SK-N-SH treated with all-trans-retinoic acid at 6 μM for 48 hours (cell line): ENCODE data around the gene DOCK7.

Experiments used
- ATAC-seq: fragments of 200-7000 bp; cut with Tn5 transposase; 3 replicates; pipeline ENCODE4 v1.9.1; 2020; ENCODE audit warnings: mild to moderate bottlenecking, moderate library complexity
- ARNTL ChIP-seq: fragments of 450-650 bp; formaldehyde crosslinking; IDR thresholded peaks from 2 replicates; pipeline ENCODE4 v1.5.0; 2020; ENCODE audit warnings: low read depth, mild to moderate bottlenecking, moderate library complexity, borderline replicate concordance
- BACH2 ChIP-seq: fragments of 250-450 bp; sonication (Bioruptor Pico); IDR thresholded peaks from 2 replicates; pipeline ENCODE4 v1.9.0; 2021; ENCODE audit warnings: mild to moderate bottlenecking, borderline replicate concordance
- CSDC2 ChIP-seq: fragments of 250-450 bp; sonication (Bioruptor Pico); IDR thresholded peaks from 2 replicates; pipeline ENCODE4 v1.5.0; 2020; ENCODE audit warnings: mild to moderate bottlenecking, moderate library complexity
- ESRRG ChIP-seq: fragments of 250-450 bp; sonication (Bioruptor Pico); IDR thresholded peaks from 2 replicates; pipeline ENCODE4 v1.6.1; 2021; ENCODE audit warnings: mild to moderate bottlenecking
- GLIS3 ChIP-seq: fragments of 250-450 bp; sonication (Bioruptor Pico); IDR thresholded peaks from 2 replicates; pipeline ENCODE4 v1.5.0; 2020; ENCODE audit warnings: mild to moderate bottlenecking, moderate library complexity
- ISL1 ChIP-seq: fragments of 250-450 bp; sonication (Bioruptor Pico); IDR thresholded peaks from 2 replicates; pipeline ENCODE4 v2.1.2; 2022; ENCODE audit warnings: mild to moderate bottlenecking, moderate library complexity
- OSR1 ChIP-seq: fragments of 250-450 bp; sonication (Bioruptor Pico); IDR thresholded peaks from 2 replicates; pipeline ENCODE4 v1.8.0; 2022; ENCODE audit warnings: moderate library complexity, mild to moderate bottlenecking, inconsistent platforms
- RARB ChIP-seq: fragments of 250-450 bp; sonication (Bioruptor Pico); IDR thresholded peaks from 2 replicates; pipeline ENCODE4 v1.8.0; 2021; ENCODE audit warnings: mild to moderate bottlenecking, moderate library complexity
- TCF4 ChIP-seq: fragments of 250-450 bp; sonication (Bioruptor Pico); IDR thresholded peaks from 2 replicates; pipeline ENCODE4 v1.8.0; 2021; ENCODE audit warnings: mild to moderate bottlenecking, moderate library complexity, borderline replicate concordance
- TOX ChIP-seq: fragments of 250-450 bp; sonication (Bioruptor Pico); IDR thresholded peaks from 2 replicates; pipeline ENCODE4 v1.8.0; 2021; ENCODE audit warnings: mild to moderate bottlenecking, moderate library complexity, borderline replicate concordance
- ZC3H10 ChIP-seq: fragments of 250-450 bp; sonication (Bioruptor Pico); IDR thresholded peaks from 2 replicates; pipeline ENCODE4 v1.5.1; 2021; ENCODE audit warnings: mild to moderate bottlenecking, moderate library complexity
- ZFP3 ChIP-seq: fragments of 250-450 bp; sonication (Bioruptor Pico); IDR thresholded peaks from 2 replicates; pipeline ENCODE4 v1.5.0; 2020; ENCODE audit warnings: mild to moderate bottlenecking, moderate library complexity
- ZFP30 ChIP-seq: fragments of 450-650 bp; formaldehyde crosslinking; IDR thresholded peaks from 2 replicates; pipeline ENCODE4 v1.5.0; 2022; ENCODE audit warnings: mild to moderate bottlenecking, moderate library complexity
- ZNF565 ChIP-seq: fragments of 450-650 bp; formaldehyde crosslinking; conservative IDR thresholded peaks from 2 replicates; pipeline ENCODE4 v1.5.0; 2020; ENCODE audit warnings: low read depth, mild to moderate bottlenecking, moderate library complexity
- TF ChIP-seq, protein P1 (sequence below): fragments of 250-450 bp; sonication (Bioruptor Pico); IDR thresholded peaks from 2 replicates; pipeline ENCODE4 v1.8.0; 2021; ENCODE audit warnings: low read depth, mild to moderate bottlenecking, moderate library complexity, borderline replicate concordance
- TF ChIP-seq, protein P2 (sequence below): fragments of 250-450 bp; sonication (Bioruptor Pico); IDR thresholded peaks from 2 replicates; pipeline ENCODE4 v1.5.1; 2021; ENCODE audit warnings: mild to moderate bottlenecking, moderate library complexity
- TF ChIP-seq, protein P3 (sequence below): fragments of 250-450 bp; sonication (Bioruptor Pico); IDR thresholded peaks from 2 replicates; pipeline ENCODE4 v1.5.0; 2020; ENCODE audit warnings: mild to moderate bottlenecking, moderate library complexity
- TF ChIP-seq, protein P4 (sequence below): fragments of 250-450 bp; sonication (Bioruptor Pico); IDR thresholded peaks from 2 replicates; pipeline ENCODE4 v1.5.1; 2020; ENCODE audit warnings: low read depth, mild to moderate bottlenecking, moderate library complexity
- TF ChIP-seq, protein P5 (sequence below): fragments of 250-450 bp; sonication (Bioruptor Pico); IDR thresholded peaks from 2 replicates; pipeline ENCODE4 v1.8.0; 2020; ENCODE audit warnings: mild to moderate bottlenecking, moderate library complexity, borderline replicate concordance

DOCK7 gene

GRCh38 chr1:62492521-62492920 is 195.7 kb downstream of the DOCK7 start:
- ATAC-seq = no peak
- TF ChIP-seq GLIS3 (CRISPR knock-in tag) = no peak
- TF ChIP-seq OSR1 (CRISPR knock-in tag) = no peak
- TF ChIP-seq ZNF565 (CRISPR knock-in tag) = no peak
- no peak for TF ChIP-seq ESRRG (CRISPR knock-in tag)
- no peak for TF ChIP-seq ARNTL (CRISPR knock-in tag)
- TF ChIP-seq ZC3H10 (CRISPR knock-in tag) = no peak
- TF ChIP-seq, protein P1, sequence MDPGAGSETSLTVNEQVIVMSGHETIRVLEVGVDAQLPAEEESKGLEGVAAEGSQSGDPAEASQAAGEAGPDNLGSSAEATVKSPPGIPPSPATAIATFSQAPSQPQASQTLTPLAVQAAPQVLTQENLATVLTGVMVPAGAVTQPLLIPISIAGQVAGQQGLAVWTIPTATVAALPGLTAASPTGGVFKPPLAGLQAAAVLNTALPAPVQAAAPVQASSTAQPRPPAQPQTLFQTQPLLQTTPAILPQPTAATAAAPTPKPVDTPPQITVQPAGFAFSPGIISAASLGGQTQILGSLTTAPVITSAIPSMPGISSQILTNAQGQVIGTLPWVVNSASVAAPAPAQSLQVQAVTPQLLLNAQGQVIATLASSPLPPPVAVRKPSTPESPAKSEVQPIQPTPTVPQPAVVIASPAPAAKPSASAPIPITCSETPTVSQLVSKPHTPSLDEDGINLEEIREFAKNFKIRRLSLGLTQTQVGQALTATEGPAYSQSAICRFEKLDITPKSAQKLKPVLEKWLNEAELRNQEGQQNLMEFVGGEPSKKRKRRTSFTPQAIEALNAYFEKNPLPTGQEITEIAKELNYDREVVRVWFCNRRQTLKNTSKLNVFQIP (CRISPR knock-in tag) = no peak
- TF ChIP-seq BACH2 (CRISPR knock-in tag) = no peak
- TF ChIP-seq RARB (CRISPR knock-in tag) = no peak
- no peak for TF ChIP-seq TCF4
- no peak for TF ChIP-seq TOX (CRISPR knock-in tag)
- TF ChIP-seq, protein P2, sequence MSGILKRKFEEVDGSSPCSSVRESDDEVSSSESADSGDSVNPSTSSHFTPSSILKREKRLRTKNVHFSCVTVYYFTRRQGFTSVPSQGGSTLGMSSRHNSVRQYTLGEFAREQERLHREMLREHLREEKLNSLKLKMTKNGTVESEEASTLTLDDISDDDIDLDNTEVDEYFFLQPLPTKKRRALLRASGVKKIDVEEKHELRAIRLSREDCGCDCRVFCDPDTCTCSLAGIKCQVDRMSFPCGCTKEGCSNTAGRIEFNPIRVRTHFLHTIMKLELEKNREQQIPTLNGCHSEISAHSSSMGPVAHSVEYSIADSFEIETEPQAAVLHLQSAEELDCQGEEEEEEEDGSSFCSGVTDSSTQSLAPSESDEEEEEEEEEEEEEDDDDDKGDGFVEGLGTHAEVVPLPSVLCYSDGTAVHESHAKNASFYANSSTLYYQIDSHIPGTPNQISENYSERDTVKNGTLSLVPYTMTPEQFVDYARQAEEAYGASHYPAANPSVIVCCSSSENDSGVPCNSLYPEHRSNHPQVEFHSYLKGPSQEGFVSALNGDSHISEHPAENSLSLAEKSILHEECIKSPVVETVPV (CRISPR knock-in tag) = no peak
- TF ChIP-seq, protein P3, sequence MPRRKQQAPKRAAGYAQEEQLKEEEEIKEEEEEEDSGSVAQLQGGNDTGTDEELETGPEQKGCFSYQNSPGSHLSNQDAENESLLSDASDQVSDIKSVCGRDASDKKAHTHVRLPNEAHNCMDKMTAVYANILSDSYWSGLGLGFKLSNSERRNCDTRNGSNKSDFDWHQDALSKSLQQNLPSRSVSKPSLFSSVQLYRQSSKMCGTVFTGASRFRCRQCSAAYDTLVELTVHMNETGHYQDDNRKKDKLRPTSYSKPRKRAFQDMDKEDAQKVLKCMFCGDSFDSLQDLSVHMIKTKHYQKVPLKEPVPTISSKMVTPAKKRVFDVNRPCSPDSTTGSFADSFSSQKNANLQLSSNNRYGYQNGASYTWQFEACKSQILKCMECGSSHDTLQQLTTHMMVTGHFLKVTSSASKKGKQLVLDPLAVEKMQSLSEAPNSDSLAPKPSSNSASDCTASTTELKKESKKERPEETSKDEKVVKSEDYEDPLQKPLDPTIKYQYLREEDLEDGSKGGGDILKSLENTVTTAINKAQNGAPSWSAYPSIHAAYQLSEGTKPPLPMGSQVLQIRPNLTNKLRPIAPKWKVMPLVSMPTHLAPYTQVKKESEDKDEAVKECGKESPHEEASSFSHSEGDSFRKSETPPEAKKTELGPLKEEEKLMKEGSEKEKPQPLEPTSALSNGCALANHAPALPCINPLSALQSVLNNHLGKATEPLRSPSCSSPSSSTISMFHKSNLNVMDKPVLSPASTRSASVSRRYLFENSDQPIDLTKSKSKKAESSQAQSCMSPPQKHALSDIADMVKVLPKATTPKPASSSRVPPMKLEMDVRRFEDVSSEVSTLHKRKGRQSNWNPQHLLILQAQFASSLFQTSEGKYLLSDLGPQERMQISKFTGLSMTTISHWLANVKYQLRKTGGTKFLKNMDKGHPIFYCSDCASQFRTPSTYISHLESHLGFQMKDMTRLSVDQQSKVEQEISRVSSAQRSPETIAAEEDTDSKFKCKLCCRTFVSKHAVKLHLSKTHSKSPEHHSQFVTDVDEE (CRISPR knock-in tag) = no peak
- TF ChIP-seq ISL1 (CRISPR knock-in tag) = no peak
- TF ChIP-seq, protein P4, sequence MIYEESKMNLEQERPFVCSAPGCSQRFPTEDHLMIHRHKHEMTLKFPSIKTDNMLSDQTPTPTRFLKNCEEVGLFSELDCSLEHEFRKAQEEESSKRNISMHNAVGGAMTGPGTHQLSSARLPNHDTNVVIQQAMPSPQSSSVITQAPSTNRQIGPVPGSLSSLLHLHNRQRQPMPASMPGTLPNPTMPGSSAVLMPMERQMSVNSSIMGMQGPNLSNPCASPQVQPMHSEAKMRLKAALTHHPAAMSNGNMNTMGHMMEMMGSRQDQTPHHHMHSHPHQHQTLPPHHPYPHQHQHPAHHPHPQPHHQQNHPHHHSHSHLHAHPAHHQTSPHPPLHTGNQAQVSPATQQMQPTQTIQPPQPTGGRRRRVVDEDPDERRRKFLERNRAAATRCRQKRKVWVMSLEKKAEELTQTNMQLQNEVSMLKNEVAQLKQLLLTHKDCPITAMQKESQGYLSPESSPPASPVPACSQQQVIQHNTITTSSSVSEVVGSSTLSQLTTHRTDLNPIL (CRISPR knock-in tag) = no peak
- TF ChIP-seq, protein P5, sequence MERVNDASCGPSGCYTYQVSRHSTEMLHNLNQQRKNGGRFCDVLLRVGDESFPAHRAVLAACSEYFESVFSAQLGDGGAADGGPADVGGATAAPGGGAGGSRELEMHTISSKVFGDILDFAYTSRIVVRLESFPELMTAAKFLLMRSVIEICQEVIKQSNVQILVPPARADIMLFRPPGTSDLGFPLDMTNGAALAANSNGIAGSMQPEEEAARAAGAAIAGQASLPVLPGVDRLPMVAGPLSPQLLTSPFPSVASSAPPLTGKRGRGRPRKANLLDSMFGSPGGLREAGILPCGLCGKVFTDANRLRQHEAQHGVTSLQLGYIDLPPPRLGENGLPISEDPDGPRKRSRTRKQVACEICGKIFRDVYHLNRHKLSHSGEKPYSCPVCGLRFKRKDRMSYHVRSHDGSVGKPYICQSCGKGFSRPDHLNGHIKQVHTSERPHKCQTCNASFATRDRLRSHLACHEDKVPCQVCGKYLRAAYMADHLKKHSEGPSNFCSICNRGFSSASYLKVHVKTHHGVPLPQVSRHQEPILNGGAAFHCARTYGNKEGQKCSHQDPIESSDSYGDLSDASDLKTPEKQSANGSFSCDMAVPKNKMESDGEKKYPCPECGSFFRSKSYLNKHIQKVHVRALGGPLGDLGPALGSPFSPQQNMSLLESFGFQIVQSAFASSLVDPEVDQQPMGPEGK (CRISPR knock-in tag) = no peak
- TF ChIP-seq CSDC2 (CRISPR knock-in tag) = no peak

DNA sequence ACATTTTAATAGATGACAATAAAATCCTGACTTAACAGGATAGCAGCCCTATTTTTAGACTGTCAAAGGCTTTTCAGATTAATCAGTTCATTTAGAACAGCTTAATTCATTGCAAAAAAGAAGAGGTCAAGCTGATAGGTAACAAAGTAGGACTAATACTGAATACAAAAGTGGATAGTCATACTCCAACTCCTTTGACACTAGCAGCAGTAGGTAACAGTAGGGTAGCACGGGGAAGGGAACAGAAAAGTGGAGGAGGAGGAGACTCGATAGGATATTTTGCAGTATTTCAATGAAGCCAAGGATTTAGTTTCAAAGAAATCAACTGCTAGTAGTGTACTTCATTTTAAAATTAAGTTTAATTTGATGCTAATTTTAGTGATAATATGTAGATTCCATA is 200.2 kb downstream of the DOCK7 start:
- ATAC-seq = no peak
- TF ChIP-seq ZFP3 (CRISPR knock-in tag) = no peak

DNA sequence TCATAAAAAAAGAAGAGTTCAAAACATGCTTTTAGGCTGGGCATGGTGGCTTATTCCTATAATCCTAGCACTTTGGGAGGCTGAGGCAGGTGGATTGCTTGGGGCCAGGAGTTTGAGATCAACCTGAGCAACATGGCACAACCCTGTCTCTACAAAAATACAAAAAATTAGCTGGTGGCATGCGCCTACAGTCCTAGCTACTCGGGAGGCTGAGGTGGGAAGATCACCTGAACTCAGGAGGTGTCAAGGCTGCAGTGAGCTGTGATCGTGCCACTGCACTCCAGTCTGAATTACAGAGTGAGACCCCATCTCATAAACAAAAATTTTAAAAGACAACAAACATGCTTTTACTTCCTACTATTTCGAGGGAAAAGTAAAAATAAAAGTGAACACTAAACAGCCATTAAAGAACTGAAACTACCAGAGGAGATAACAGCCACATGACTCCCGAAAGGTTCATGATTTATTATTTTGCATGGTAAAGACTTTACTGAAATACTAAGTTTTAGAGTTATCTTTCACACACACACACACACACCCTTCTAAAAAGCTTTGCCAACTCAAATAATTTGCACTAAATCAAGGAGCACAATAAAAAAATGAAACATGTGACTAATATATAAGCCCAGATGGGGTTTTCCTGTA is 203.2 kb downstream of the DOCK7 start:
- TF ChIP-seq, protein P5 (CRISPR knock-in tag) = no peak
- TF ChIP-seq ZC3H10 (CRISPR knock-in tag) (no peak), BACH2 (CRISPR knock-in tag) (no peak), TOX (CRISPR knock-in tag) (no peak), ZNF565 (CRISPR knock-in tag) (no peak), ESRRG (CRISPR knock-in tag) (no peak), ISL1 (CRISPR knock-in tag) (no peak), ZFP3 (CRISPR knock-in tag) (no peak), ZFP30 (no peak), ARNTL (CRISPR knock-in tag) (no peak)
- TF ChIP-seq, protein P1 (CRISPR knock-in tag) = no peak
- TF ChIP-seq, all 23 proteins: peak for 0
- no peak for ATAC-seq
